Measurements from ENCODE around the gene SLC32A1. TPM values are rescaled to one million over a fixed set of nuclear protein-coding genes. Genes with fewer than 3 reads are reported as not detected.

SLC32A1 gene
- total RNA-seq, 2 donors from 2014 or later, result not detected

DNA sequence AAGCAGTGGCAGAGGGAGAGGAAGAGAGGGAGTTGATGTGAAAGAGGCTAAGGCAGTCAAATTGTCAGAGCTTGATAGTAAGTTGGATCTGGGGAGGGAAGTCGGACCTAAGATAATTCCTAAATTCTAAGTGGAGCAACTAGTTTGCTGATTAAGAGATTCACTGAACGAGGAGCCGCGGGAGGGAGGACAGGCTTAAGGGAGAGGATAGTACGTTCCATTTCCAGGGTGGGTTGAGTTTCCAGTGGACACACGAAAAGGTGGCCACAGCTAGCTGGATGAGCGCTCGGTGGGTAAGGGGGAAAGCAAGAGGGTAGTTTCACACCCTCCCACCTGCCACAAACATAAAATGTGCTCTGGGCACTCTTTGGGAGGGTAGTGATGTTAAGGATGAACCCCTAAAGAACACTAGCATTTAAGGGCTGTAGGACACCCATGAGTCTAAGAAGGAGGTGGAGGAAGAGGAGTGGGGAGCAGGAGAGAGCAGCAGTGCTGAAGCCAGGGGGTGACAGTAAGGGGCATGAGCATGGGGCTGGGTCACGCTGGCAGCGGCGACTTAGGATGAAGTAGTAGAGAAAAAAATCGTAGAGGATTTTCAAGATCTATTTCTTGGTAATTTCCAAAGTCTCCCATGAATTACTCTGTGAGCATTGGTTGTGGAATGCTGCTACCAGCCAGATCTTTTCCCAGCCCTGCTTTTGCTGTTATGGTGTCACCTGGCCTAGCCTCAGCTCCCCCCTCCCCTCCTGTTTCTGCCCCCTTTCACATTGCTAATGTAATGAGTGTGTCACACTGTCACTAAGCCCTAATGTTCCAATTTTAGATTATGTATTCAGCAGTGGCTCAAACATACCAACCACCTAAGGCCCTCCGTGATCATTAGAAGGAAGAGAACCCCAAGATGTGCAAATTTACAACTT lies 45.4 kb downstream of the SLC32A1 start:
- Histone ChIP-seq H3K9me3 (peaks cover 0 to 4% of the 10 kb centered on the region in 2 donors), H3K4me3 (no peak overlapping the region), H3K36me3 (peaks cover 76% of the 10 kb centered on the region), H3K27ac (no peak overlapping the region), H3K4me1 (no peaks in the 10 kb centered on the region), H3K27me3 (no peaks in the 10 kb centered on the region)
- DNase-seq (ENCODE audit: low spot score), result no peak
- TF ChIP-seq, protein P1, sequence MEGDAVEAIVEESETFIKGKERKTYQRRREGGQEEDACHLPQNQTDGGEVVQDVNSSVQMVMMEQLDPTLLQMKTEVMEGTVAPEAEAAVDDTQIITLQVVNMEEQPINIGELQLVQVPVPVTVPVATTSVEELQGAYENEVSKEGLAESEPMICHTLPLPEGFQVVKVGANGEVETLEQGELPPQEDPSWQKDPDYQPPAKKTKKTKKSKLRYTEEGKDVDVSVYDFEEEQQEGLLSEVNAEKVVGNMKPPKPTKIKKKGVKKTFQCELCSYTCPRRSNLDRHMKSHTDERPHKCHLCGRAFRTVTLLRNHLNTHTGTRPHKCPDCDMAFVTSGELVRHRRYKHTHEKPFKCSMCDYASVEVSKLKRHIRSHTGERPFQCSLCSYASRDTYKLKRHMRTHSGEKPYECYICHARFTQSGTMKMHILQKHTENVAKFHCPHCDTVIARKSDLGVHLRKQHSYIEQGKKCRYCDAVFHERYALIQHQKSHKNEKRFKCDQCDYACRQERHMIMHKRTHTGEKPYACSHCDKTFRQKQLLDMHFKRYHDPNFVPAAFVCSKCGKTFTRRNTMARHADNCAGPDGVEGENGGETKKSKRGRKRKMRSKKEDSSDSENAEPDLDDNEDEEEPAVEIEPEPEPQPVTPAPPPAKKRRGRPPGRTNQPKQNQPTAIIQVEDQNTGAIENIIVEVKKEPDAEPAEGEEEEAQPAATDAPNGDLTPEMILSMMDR (IDR thresholded peaks at IDR 0.05), result no peak

DNA sequence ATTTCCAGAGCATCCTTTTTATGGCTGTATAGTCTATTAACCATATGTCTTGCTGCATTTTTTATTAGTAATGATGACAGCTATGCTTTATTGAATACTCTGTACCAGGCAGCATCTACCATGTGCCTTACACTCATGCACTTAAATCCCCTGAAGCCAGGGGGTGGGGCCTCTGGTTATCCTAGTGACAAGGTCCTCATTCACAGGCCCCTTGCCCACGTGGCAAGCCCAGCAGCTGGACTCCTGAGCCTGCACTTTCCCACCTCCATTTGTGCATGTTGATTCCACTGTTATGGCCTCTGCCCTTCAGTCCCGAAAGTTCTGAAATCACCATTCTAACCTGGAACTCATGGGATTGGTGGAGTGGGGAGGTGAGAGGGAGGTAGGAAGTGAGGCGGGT lies 46.3 kb downstream of the SLC32A1 start:
- peaks cover 0 to 4% of the 10 kb centered on the region in 2 donors for H3K9me3 ChIP-seq
- TF ChIP-seq, protein P1 (IDR thresholded peaks at IDR 0.05), result no peak
- no peak for DNase-seq (ENCODE audit: low spot score)
- H3K36me3 ChIP-seq, result peaks cover 70% of the 10 kb centered on the region
- H3K27ac ChIP-seq, result no peak overlapping the region
- no peaks in the 10 kb centered on the region for H3K4me1 ChIP-seq
- no peak overlapping the region for H3K4me3 ChIP-seq
- no peaks in the 10 kb centered on the region for H3K27me3 ChIP-seq

DNA sequence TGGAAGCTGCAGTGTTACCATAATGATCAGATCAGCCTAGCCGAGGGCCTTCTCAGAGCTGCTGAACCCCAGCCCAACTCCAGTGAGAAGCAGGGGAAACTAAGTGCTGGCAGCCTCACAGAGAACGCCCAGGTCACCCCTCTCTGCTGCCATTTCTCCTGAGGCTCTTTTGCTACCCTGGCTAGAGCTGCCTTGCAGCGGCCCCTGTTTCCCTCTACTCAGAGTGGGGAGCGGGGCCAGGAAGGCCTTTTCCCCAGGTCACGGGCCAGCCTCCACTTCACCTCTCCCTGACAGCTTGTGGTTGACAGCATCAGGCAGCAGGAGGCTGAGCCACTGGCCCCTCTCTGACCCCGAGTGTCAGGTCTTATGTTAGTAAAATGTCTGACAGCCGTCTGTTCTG lies 46.7 kb downstream of the SLC32A1 start:
- Histone ChIP-seq H3K27me3 (no peaks in the 10 kb centered on the region), H3K9me3 (peaks cover 0 to 4% of the 10 kb centered on the region in 2 donors), H3K4me1 (no peaks in the 10 kb centered on the region), H3K4me3 (no peak overlapping the region), H3K27ac (no peak overlapping the region), H3K36me3 (peaks cover 66% of the 10 kb centered on the region)
- TF ChIP-seq, protein P1 (IDR thresholded peaks at IDR 0.05), result no peak
- DNase-seq (ENCODE audit: low spot score), result no peak

DNA sequence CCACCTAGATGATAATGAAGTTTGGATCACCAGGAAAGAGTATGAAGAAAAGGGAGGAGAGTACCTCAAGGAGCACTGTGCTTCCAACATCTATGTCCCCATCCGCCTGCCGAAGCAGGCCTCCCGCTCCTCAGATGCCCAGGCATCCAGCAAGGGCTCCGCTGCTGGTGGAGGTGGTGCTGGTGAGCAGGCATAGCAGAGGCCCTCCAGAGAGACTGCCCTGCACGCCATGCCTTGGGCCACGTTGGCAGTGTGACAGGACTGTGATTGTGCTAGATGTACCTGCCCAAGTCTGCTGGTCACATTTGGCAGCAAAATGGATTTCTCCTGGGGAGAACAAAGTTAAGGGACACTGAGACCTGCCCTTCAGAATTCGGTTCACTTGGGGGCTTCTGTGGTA lies 47.3 kb downstream of the SLC32A1 start:
- H3K27me3 ChIP-seq, result no peaks in the 10 kb centered on the region
- no peak for DNase-seq (ENCODE audit: low spot score)
- H3K27ac ChIP-seq, result no peak overlapping the region
- TF ChIP-seq, protein P1 (IDR thresholded peaks at IDR 0.05), result no peak
- H3K36me3 ChIP-seq, result peaks cover 63% of the 10 kb centered on the region
- no peaks in the 10 kb centered on the region for H3K4me1 ChIP-seq
- H3K9me3 ChIP-seq, result peaks cover 0 to 4% of the 10 kb centered on the region in 2 donors
- no peak overlapping the region for H3K4me3 ChIP-seq

DNA sequence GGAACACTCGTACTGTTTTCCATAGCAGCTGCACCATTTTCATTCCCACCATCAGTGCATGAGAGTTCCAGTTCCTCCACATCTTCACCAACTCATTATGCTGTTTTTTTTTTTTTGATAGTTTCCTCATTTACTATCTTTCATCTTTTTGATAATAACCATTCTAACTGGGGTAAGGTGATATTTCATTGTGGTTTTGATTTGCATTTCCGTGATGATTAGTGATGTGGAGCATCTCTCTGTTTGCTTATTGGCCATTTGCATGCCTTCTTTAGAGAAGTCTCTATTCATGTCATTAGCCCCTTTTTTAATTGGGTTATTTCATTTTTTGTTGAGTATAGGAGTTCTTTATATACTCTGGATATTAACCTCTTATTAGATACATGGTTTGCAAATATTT lies 49.9 kb downstream of the SLC32A1 start:
- TF ChIP-seq, protein P1 (IDR thresholded peaks at IDR 0.05), result no peak
- no peak overlapping the region for H3K27ac ChIP-seq
- H3K27me3 ChIP-seq, result no peaks in the 10 kb centered on the region
- H3K36me3 ChIP-seq, result peaks cover 39% of the 10 kb centered on the region
- DNase-seq (ENCODE audit: low spot score), result no peak
- no peak overlapping the region for H3K4me3 ChIP-seq
- peaks cover 0 to 4% of the 10 kb centered on the region in 2 donors for H3K9me3 ChIP-seq
- peaks cover 0 to 7% of the 10 kb centered on the region in 2 donors for H3K4me1 ChIP-seq

Measured in right atrium auricular region (tissue), 2 donors.